ENCODE measurements around the gene TMEM151B. TPM values are rescaled to one million over a fixed set of nuclear protein-coding genes. Genes with fewer than 3 reads are reported as not detected.

The TMEM151B gene
- total and polyA plus RNA-seq, 9 of the 15 experiments (the other 6 are each of a cell fraction or from before 2014, with no cell fraction given), result not detected

- in situ Hi-C loops (cut with MboI), result no loop called here
- no peak overlapping the region for H3K4me3 ChIP-seq
- intact Hi-C loops (cut with micrococcal nuclease), result loop anchor here (2.0 kb wide), 1 partner anchor 27 kb away; no protein-coding TSS in a partner anchor
- POLR2A ChIA-PET, result interaction anchor here (0.5 to 1.9 kb wide), 17 partner anchors 9 to 432 kb away, joined by 3 to 9 read pairs (median 3); partner anchors contain the start of gene SLC29A1
- H3K9ac ChIP-seq (ENCODE audit: insufficient read depth in 1 of 2, low read depth in 2 of 2, low read length in 2 of 2), result no peak overlapping the region
- no peak overlapping the region for H3K27ac ChIP-seq (ENCODE audit: extremely low read depth, low read depth, low read length)
- H4K20me1 ChIP-seq (replicated peaks; ENCODE audit: control insufficient read depth, insufficient read depth, low read length), result peaks cover 93% of the 10 kb centered on the region
- H3K36me3 ChIP-seq (ENCODE audit: control insufficient read depth, insufficient read depth, low read length), result peaks cover 90% of the 10 kb centered on the region
- H3K4me1 ChIP-seq (replicated peaks in 1 of 2; ENCODE audit: control insufficient read depth in 2 of 2, insufficient read depth in 2 of 2, low read length in 2 of 2), result peaks cover 36 to 53% of the 10 kb centered on the region in 2 experiments
- 85% methylated on average over 14 of the region's 14 CpGs for WGBS (ENCODE audit: insufficient coverage, low coverage, missing lambda C conversion rate)
- no peak overlapping the region; the same call in 1 of the 2 replicates for H3K4me2 ChIP-seq (ENCODE audit: insufficient read depth, low read length)
- peaks cover 75% of the 10 kb centered on the region for H3K79me2 ChIP-seq (ENCODE audit: control insufficient read depth, insufficient read depth, low read length)
- H2AFZ ChIP-seq (ENCODE audit: low read depth, low read length), result no peak overlapping the region
- BruUV-seq (replicated peaks), result no TSS peak
- no peak for ATAC-seq
- peaks cover 25% of the 10 kb centered on the region for H3K9me1 ChIP-seq (ENCODE audit: control insufficient read depth, insufficient read depth, low read length)
- H3K9me3 ChIP-seq (replicated peaks; ENCODE audit: control insufficient read depth, insufficient read depth, low read depth, low read length), result no peaks in the 10 kb centered on the region
- no peaks in the 10 kb centered on the region for H3K27me3 ChIP-seq (ENCODE audit: control insufficient read depth in 2 of 2, insufficient read depth in 2 of 2, low read length in 2 of 2)
- no peak for FAIRE-seq
- CTCF ChIA-PET (ENCODE audit: low intra/inter-chr PET ratio), result interaction anchor here (1.2 kb wide), 1 partner anchor 15 kb away, joined by 6 read pairs; no protein-coding TSS in a partner anchor
- DNase-seq (ENCODE audit: extremely low read depth in 1 of 4, low spot score in 3 of 4), result no peak
- TF ChIP-seq, protein P1, sequence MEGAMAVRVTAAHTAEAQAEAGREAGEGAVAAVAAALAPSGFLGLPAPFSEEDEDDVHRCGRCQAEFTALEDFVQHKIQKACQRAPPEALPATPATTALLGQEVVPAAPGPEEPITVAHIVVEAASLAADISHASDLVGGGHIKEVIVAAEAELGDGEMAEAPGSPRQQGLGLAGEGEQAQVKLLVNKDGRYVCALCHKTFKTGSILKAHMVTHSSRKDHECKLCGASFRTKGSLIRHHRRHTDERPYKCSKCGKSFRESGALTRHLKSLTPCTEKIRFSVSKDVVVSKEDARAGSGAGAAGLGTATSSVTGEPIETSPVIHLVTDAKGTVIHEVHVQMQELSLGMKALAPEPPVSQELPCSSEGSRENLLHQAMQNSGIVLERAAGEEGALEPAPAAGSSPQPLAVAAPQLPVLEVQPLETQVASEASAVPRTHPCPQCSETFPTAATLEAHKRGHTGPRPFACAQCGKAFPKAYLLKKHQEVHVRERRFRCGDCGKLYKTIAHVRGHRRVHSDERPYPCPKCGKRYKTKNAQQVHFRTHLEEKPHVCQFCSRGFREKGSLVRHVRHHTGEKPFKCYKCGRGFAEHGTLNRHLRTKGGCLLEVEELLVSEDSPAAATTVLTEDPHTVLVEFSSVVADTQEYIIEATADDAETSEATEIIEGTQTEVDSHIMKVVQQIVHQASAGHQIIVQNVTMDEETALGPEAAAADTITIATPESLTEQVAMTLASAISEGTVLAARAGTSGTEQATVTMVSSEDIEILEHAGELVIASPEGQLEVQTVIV (CRISPR knock-in tag; IDR thresholded peaks at IDR 0.05; ENCODE audit: borderline replicate concordance), result no peak
- TF ChIP-seq ZNF445 (CRISPR knock-in tag; IDR thresholded peaks at IDR 0.05; ENCODE audit: low read depth), result no peak
- TF ChIP-seq DLX4 (CRISPR knock-in tag; IDR thresholded peaks at IDR 0.05), result no peak
- TF ChIP-seq CBX8 (IDR thresholded peaks at IDR 0.05; ENCODE audit: borderline replicate concordance, extremely low read depth, low read depth, low read length, poor library complexity, severe bottlenecking), result no peak
- 0 out of 2 replicates have a peak, but pooled peaks have one; percentile 49 for TF ChIP-seq NFXL1 (CRISPR knock-in tag; IDR thresholded peaks at IDR 0.05)
- no peak for TF ChIP-seq STAT5B (CRISPR knock-in tag; IDR thresholded peaks at IDR 0.05)
- TF ChIP-seq SUPT5H (IDR thresholded peaks at IDR 0.05), result peak; percentile 20; the same call in 1 of the 2 replicates
- TF ChIP-seq, protein P2, sequence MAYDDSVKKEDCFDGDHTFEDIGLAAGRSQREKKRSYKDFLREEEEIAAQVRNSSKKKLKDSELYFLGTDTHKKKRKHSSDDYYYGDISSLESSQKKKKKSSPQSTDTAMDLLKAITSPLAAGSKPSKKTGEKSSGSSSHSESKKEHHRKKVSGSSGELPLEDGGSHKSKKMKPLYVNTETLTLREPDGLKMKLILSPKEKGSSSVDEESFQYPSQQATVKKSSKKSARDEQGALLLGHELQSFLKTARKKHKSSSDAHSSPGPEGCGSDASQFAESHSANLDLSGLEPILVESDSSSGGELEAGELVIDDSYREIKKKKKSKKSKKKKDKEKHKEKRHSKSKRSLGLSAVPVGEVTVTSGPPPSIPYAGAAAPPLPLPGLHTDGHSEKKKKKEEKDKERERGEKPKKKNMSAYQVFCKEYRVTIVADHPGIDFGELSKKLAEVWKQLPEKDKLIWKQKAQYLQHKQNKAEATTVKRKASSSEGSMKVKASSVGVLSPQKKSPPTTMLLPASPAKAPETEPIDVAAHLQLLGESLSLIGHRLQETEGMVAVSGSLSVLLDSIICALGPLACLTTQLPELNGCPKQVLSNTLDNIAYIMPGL (CRISPR knock-in tag; IDR thresholded peaks at IDR 0.05), result peak; percentile 28; the same call in 1 of the 2 replicates
- 0 out of 2 replicates have a peak, but pooled peaks have one; percentile 29 for TF ChIP-seq ZBTB33 (CRISPR knock-in tag; IDR thresholded peaks at IDR 0.05)
- TF ChIP-seq, protein P3, sequence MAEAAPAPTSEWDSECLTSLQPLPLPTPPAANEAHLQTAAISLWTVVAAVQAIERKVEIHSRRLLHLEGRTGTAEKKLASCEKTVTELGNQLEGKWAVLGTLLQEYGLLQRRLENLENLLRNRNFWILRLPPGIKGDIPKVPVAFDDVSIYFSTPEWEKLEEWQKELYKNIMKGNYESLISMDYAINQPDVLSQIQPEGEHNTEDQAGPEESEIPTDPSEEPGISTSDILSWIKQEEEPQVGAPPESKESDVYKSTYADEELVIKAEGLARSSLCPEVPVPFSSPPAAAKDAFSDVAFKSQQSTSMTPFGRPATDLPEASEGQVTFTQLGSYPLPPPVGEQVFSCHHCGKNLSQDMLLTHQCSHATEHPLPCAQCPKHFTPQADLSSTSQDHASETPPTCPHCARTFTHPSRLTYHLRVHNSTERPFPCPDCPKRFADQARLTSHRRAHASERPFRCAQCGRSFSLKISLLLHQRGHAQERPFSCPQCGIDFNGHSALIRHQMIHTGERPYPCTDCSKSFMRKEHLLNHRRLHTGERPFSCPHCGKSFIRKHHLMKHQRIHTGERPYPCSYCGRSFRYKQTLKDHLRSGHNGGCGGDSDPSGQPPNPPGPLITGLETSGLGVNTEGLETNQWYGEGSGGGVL (CRISPR knock-in tag; IDR thresholded peaks at IDR 0.05), result no peak
These were observed 18.4 kb upstream of the TMEM151B start for GRCh38 chr6:44251576-44252524.

Data from K562 (cell line).